Measurements from ENCODE around the gene LPO.

The LPO gene

GRCh38 chr17:58252141-58252540 lies 13.8 kb downstream of the LPO start:
- H3K36me3 ChIP-seq (ENCODE audit: control insufficient read depth in 1 of 2, insufficient read depth in 2 of 2, low read length in 2 of 2) = no peaks in the 10 kb centered on the region
- H3K9me3 ChIP-seq (ENCODE audit: control insufficient read depth in 1 of 2, low read length in 2 of 2) = no peaks in the 10 kb centered on the region
- H3K4me3 ChIP-seq (ENCODE audit: low read depth in 1 of 2, low read length in 2 of 2) = no peak overlapping the region
- no peak overlapping the region for H3K27ac ChIP-seq (ENCODE audit: low read depth, low read length)
- H3K27me3 ChIP-seq (ENCODE audit: control insufficient read depth in 1 of 2, insufficient read depth in 2 of 2, low read length in 2 of 2) = peaks cover 0 to 22% of the 10 kb centered on the region in 2 donors
- no peak overlapping the region for H3K9ac ChIP-seq (ENCODE audit: low read depth in 1 of 2, low read length in 2 of 2)
- H3K4me1 ChIP-seq (ENCODE audit: control insufficient read depth in 1 of 2, insufficient read depth in 2 of 2, low read length in 2 of 2) = peaks cover 17 to 20% of the 10 kb centered on the region in 2 donors

GRCh38 chr17:58253082-58253481 lies 14.7 kb downstream of the LPO start:
- peaks cover 9 to 12% of the 10 kb centered on the region in 2 donors for H3K4me1 ChIP-seq (ENCODE audit: control insufficient read depth in 1 of 2, insufficient read depth in 2 of 2, low read length in 2 of 2)
- no peak overlapping the region for H3K9ac ChIP-seq (ENCODE audit: low read depth in 1 of 2, low read length in 2 of 2)
- no peak overlapping the region for H3K27ac ChIP-seq (ENCODE audit: low read depth, low read length)
- H3K36me3 ChIP-seq (ENCODE audit: control insufficient read depth in 1 of 2, insufficient read depth in 2 of 2, low read length in 2 of 2) = no peaks in the 10 kb centered on the region
- no peak overlapping the region for H3K4me3 ChIP-seq (ENCODE audit: low read depth in 1 of 2, low read length in 2 of 2)
- peaks cover 0 to 22% of the 10 kb centered on the region in 2 donors for H3K27me3 ChIP-seq (ENCODE audit: control insufficient read depth in 1 of 2, insufficient read depth in 2 of 2, low read length in 2 of 2)
- no peaks in the 10 kb centered on the region for H3K9me3 ChIP-seq (ENCODE audit: control insufficient read depth in 1 of 2, low read length in 2 of 2)

GRCh38 chr17:58254803-58255202 lies 16.4 kb downstream of the LPO start:
- H3K9ac ChIP-seq (ENCODE audit: low read depth in 1 of 2, low read length in 2 of 2) = no peak overlapping the region
- H3K36me3 ChIP-seq (ENCODE audit: control insufficient read depth in 1 of 2, insufficient read depth in 2 of 2, low read length in 2 of 2) = no peaks in the 10 kb centered on the region
- H3K4me1 ChIP-seq (ENCODE audit: control insufficient read depth in 1 of 2, insufficient read depth in 2 of 2, low read length in 2 of 2) = no peaks in the 10 kb centered on the region
- peaks cover 0 to 15% of the 10 kb centered on the region in 2 donors for H3K27me3 ChIP-seq (ENCODE audit: control insufficient read depth in 1 of 2, insufficient read depth in 2 of 2, low read length in 2 of 2)
- no peaks in the 10 kb centered on the region for H3K9me3 ChIP-seq (ENCODE audit: control insufficient read depth in 1 of 2, low read length in 2 of 2)
- H3K4me3 ChIP-seq (ENCODE audit: low read depth in 1 of 2, low read length in 2 of 2) = no peak overlapping the region
- no peak overlapping the region for H3K27ac ChIP-seq (ENCODE audit: low read depth, low read length)

- H3K27me3 ChIP-seq (ENCODE audit: control insufficient read depth in 1 of 2, insufficient read depth in 2 of 2, low read length in 2 of 2) = peaks cover 5 to 18% of the 10 kb centered on the region in 2 donors
- no peak overlapping the region for H3K4me3 ChIP-seq (ENCODE audit: low read depth in 1 of 2, low read length in 2 of 2)
- no peak overlapping the region for H3K27ac ChIP-seq (ENCODE audit: low read depth, low read length)
- H3K4me1 ChIP-seq (ENCODE audit: control insufficient read depth in 1 of 2, insufficient read depth in 2 of 2, low read length in 2 of 2) = no peaks in the 10 kb centered on the region
- H3K36me3 ChIP-seq (ENCODE audit: control insufficient read depth in 1 of 2, insufficient read depth in 2 of 2, low read length in 2 of 2) = no peaks in the 10 kb centered on the region
- H3K9ac ChIP-seq (ENCODE audit: low read depth in 1 of 2, low read length in 2 of 2) = no peak overlapping the region
- no peaks in the 10 kb centered on the region for H3K9me3 ChIP-seq (ENCODE audit: control insufficient read depth in 1 of 2, low read length in 2 of 2)
These were observed 23.8 kb downstream of the LPO start for GRCh38 chr17:58262149-58262548.

GRCh38 chr17:58263773-58264172 lies 25.4 kb downstream of the LPO start:
- Histone ChIP-seq H3K27ac (ENCODE audit: low read depth, low read length) (no peak overlapping the region), H3K9me3 (ENCODE audit: control insufficient read depth in 1 of 2, low read length in 2 of 2) (no peaks in the 10 kb centered on the region), H3K4me1 (ENCODE audit: control insufficient read depth in 1 of 2, insufficient read depth in 2 of 2, low read length in 2 of 2) (no peaks in the 10 kb centered on the region), H3K36me3 (ENCODE audit: control insufficient read depth in 1 of 2, insufficient read depth in 2 of 2, low read length in 2 of 2) (no peaks in the 10 kb centered on the region), H3K9ac (ENCODE audit: low read depth in 1 of 2, low read length in 2 of 2) (no peak overlapping the region), H3K27me3 (ENCODE audit: control insufficient read depth in 1 of 2, insufficient read depth in 2 of 2, low read length in 2 of 2) (peaks cover 5 to 18% of the 10 kb centered on the region in 2 donors), H3K4me3 (ENCODE audit: low read depth in 1 of 2, low read length in 2 of 2) (no peak overlapping the region)

GRCh38 chr17:58264407-58265103 lies 26.2 kb downstream of the LPO start:
- H3K9me3 ChIP-seq (ENCODE audit: control insufficient read depth in 1 of 2, low read length in 2 of 2) = no peaks in the 10 kb centered on the region
- H3K4me1 ChIP-seq (ENCODE audit: control insufficient read depth in 1 of 2, insufficient read depth in 2 of 2, low read length in 2 of 2) = no peaks in the 10 kb centered on the region
- H3K4me3 ChIP-seq (ENCODE audit: low read depth in 1 of 2, low read length in 2 of 2) = no peak overlapping the region
- H3K9ac ChIP-seq (ENCODE audit: low read depth in 1 of 2, low read length in 2 of 2) = no peak overlapping the region
- no peak overlapping the region for H3K27ac ChIP-seq (ENCODE audit: low read depth, low read length)
- peaks cover 5 to 18% of the 10 kb centered on the region in 2 donors for H3K27me3 ChIP-seq (ENCODE audit: control insufficient read depth in 1 of 2, insufficient read depth in 2 of 2, low read length in 2 of 2)
- no peaks in the 10 kb centered on the region for H3K36me3 ChIP-seq (ENCODE audit: control insufficient read depth in 1 of 2, insufficient read depth in 2 of 2, low read length in 2 of 2)

- H3K4me1 ChIP-seq (ENCODE audit: control insufficient read depth in 1 of 2, insufficient read depth in 2 of 2, low read length in 2 of 2) = no peaks in the 10 kb centered on the region
- peaks cover 5 to 18% of the 10 kb centered on the region in 2 donors for H3K27me3 ChIP-seq (ENCODE audit: control insufficient read depth in 1 of 2, insufficient read depth in 2 of 2, low read length in 2 of 2)
- no peaks in the 10 kb centered on the region for H3K36me3 ChIP-seq (ENCODE audit: control insufficient read depth in 1 of 2, insufficient read depth in 2 of 2, low read length in 2 of 2)
- H3K9ac ChIP-seq (ENCODE audit: low read depth in 1 of 2, low read length in 2 of 2) = no peak overlapping the region
- no peak overlapping the region for H3K27ac ChIP-seq (ENCODE audit: low read depth, low read length)
- no peak overlapping the region for H3K4me3 ChIP-seq (ENCODE audit: low read depth in 1 of 2, low read length in 2 of 2)
- no peaks in the 10 kb centered on the region for H3K9me3 ChIP-seq (ENCODE audit: control insufficient read depth in 1 of 2, low read length in 2 of 2)
These were observed 26.9 kb downstream of the LPO start for GRCh38 chr17:58265271-58265670.

GRCh38 chr17:58265902-58266875 lies 27.8 kb downstream of the LPO start:
- H3K9me3 ChIP-seq (ENCODE audit: control insufficient read depth in 1 of 2, low read length in 2 of 2) = no peaks in the 10 kb centered on the region
- no peaks in the 10 kb centered on the region for H3K36me3 ChIP-seq (ENCODE audit: control insufficient read depth in 1 of 2, insufficient read depth in 2 of 2, low read length in 2 of 2)
- H3K4me3 ChIP-seq (ENCODE audit: low read depth in 1 of 2, low read length in 2 of 2) = no peak overlapping the region
- H3K9ac ChIP-seq (ENCODE audit: low read depth in 1 of 2, low read length in 2 of 2) = no peak overlapping the region
- H3K27me3 ChIP-seq (ENCODE audit: control insufficient read depth in 1 of 2, insufficient read depth in 2 of 2, low read length in 2 of 2) = peaks cover 1 to 15% of the 10 kb centered on the region in 2 donors
- no peak overlapping the region for H3K27ac ChIP-seq (ENCODE audit: low read depth, low read length)
- no peaks in the 10 kb centered on the region for H3K4me1 ChIP-seq (ENCODE audit: control insufficient read depth in 1 of 2, insufficient read depth in 2 of 2, low read length in 2 of 2)

GRCh38 chr17:58267347-58268324 lies 29.3 kb downstream of the LPO start:
- Histone ChIP-seq H3K36me3 (ENCODE audit: control insufficient read depth in 1 of 2, insufficient read depth in 2 of 2, low read length in 2 of 2) (no peaks in the 10 kb centered on the region), H3K9me3 (ENCODE audit: control insufficient read depth in 1 of 2, low read length in 2 of 2) (no peaks in the 10 kb centered on the region), H3K9ac (ENCODE audit: low read depth in 1 of 2, low read length in 2 of 2) (no peak overlapping the region), H3K4me3 (ENCODE audit: low read depth in 1 of 2, low read length in 2 of 2) (no peak overlapping the region), H3K4me1 (ENCODE audit: control insufficient read depth in 1 of 2, insufficient read depth in 2 of 2, low read length in 2 of 2) (no peaks in the 10 kb centered on the region), H3K27me3 (ENCODE audit: control insufficient read depth in 1 of 2, insufficient read depth in 2 of 2, low read length in 2 of 2) (peaks cover 0 to 12% of the 10 kb centered on the region in 2 donors), H3K27ac (ENCODE audit: low read depth, low read length) (no peak overlapping the region)
